Breast epithelium (tissue), 4 donors: Measurements from ENCODE around the gene IL22RA1. TPM values are rescaled to one million over a fixed set of nuclear protein-coding genes. Genes with fewer than 3 reads are reported as not detected.

Experiments
- DNase-seq, 2 donors: peaks; one replicate each; pipeline ENCODE4 v3.0.0-alpha.2; 2019; ENCODE audit warnings: low spot score in 2 of 2
- H3K27ac ChIP-seq, 2 donors: fragments of 200-600 bp; sonication (generic) in 1 of 2; one replicate each; pipeline ENCODE4 v1.5.1; 2016 to 2019; ENCODE audit warnings: mild to moderate bottlenecking in 1 of 2
- H3K27me3 ChIP-seq, 2 donors: fragments of 200-600 bp; sonication (generic) in 1 of 2; one replicate each; pipeline versions ENCODE4 v1.5.1 to v1.6.0; 2017 to 2019; ENCODE audit warnings: control low read depth in 1 of 2, mild to moderate bottlenecking in 1 of 2
- H3K36me3 ChIP-seq: fragments of 200-600 bp; one replicate; pipeline ENCODE4 v1.5.1; 2019
- H3K4me1 ChIP-seq, 2 donors: fragments of 200-600 bp; sonication (generic); one replicate each; pipeline ENCODE4 v1.5.1; 2016 to 2019; ENCODE audit warnings: control low read depth in 1 of 2
- H3K4me3 ChIP-seq, 3 donors: fragments of 200-600 bp; sonication (generic); 1 replicate in 2 of 3; 2 replicates in 1 of 3; pipeline ENCODE4 v1.5.1; 2016 to 2019; ENCODE audit warnings: mild to moderate bottlenecking in 3 of 3, moderate library complexity in 2 of 3
- H3K9me3 ChIP-seq, 2 donors: fragments of 200-600 bp; sonication (generic) in 1 of 2; one replicate each; pipeline ENCODE4 v1.5.1; 2016 to 2019; ENCODE audit warnings: control low read depth in 1 of 2
- CTCF ChIP-seq, 3 donors: fragments of 450-650 bp; IDR thresholded peaks; one replicate each; pipeline ENCODE4 v1.5.1; 2016 to 2017; ENCODE audit warnings: antibody characterized with exemption in 3 of 3, mild to moderate bottlenecking in 3 of 3, moderate library complexity in 3 of 3
- POLR2A ChIP-seq: fragments of 450-650 bp; IDR thresholded peaks from one replicate; pipeline ENCODE4 v1.6.1; 2016; ENCODE audit warnings: antibody characterized with exemption, mild to moderate bottlenecking, moderate library complexity
- POLR2AphosphoS5 ChIP-seq, 3 donors: sonication (generic); formaldehyde crosslinking; IDR thresholded peaks; one replicate each; pipeline ENCODE4 v1.6.1; 2017; ENCODE audit warnings: antibody characterized with exemption in 3 of 3
- intact Hi-C: fragments of 100-400 bp; cut with DNase I; formaldehyde crosslinking; loops from one replicate; pipeline ENCODE4 v1.15.1; 2023; ENCODE audit warnings: low total_unique reads
- total RNA-seq, 3 donors: library from RNA; depleted of rRNA; stranded (reverse); fragments of >200 nt; gene quantifications; one replicate each; pipeline ENCODE4 v1.1.0, GENCODE V29; 2016

IL22RA1 gene
- total RNA-seq, 3 donors from 2014 or later = 0.73 to 0.98 TPM; not detected in 1

GRCh38 chr1:24071941-24072340, 71.0 kb downstream of the IL22RA1 start:
- Histone ChIP-seq H3K4me3 (no peak overlapping the region), H3K36me3 (no peaks in the 10 kb centered on the region), H3K9me3 (no peaks in the 10 kb centered on the region), H3K27ac (no peak overlapping the region), H3K4me1 (no peaks in the 10 kb centered on the region), H3K27me3 (no peaks in the 10 kb centered on the region)
- intact Hi-C loops = no loop called here
- TF ChIP-seq CTCF (IDR thresholded peaks at IDR 0.05) (no peak), POLR2AphosphoS5 (IDR thresholded peaks at IDR 0.05) (no peak), POLR2A (no peak)
- no peak for DNase-seq

- intact Hi-C loops = no loop called here
- no peaks in the 10 kb centered on the region for H3K4me1 ChIP-seq
- no peaks in the 10 kb centered on the region for H3K36me3 ChIP-seq
- no peaks in the 10 kb centered on the region for H3K27me3 ChIP-seq
- TF ChIP-seq CTCF (IDR thresholded peaks at IDR 0.05) (peak; percentile 90 to 92 (median 90)), POLR2A (no peak), POLR2AphosphoS5 (IDR thresholded peaks at IDR 0.05) (peak in 2 of 3 donors; percentile 21 to 32)
- no peak overlapping the region for H3K27ac ChIP-seq
- H3K9me3 ChIP-seq = no peaks in the 10 kb centered on the region
- no peak overlapping the region for H3K4me3 ChIP-seq
- peak; percentile 70 to 75 for DNase-seq
These were observed 72.0 kb downstream of the IL22RA1 start for GRCh38 chr1:24070821-24071393.

- Histone ChIP-seq H3K4me1 (no peaks in the 10 kb centered on the region), H3K27ac (no peak overlapping the region), H3K9me3 (no peaks in the 10 kb centered on the region), H3K36me3 (no peaks in the 10 kb centered on the region), H3K27me3 (no peaks in the 10 kb centered on the region), H3K4me3 (no peak overlapping the region)
- no peak for DNase-seq
- TF ChIP-seq POLR2AphosphoS5 (IDR thresholded peaks at IDR 0.05) (no peak), POLR2A (no peak), CTCF (IDR thresholded peaks at IDR 0.05) (no peak)
- intact Hi-C loops = no loop called here
These were observed 73.1 kb downstream of the IL22RA1 start for GRCh38 chr1:24069817-24070216.

Other genes starting within 250 kb of the IL22RA1 start
- gene CNR2, start 229.8 kb downstream of the IL22RA1 start, total RNA-seq = under 1 TPM in 1 of 3 donors, not detected in 2; under 0.01 TPM
- 100 to 1,000 TPM; 126 to 163 (median 134) TPM for gene PNRC2, start 183.3 kb downstream of the IL22RA1 start, total RNA-seq
- gene SRSF10, start 162.8 kb downstream of the IL22RA1 start, total RNA-seq = 100 to 1,000 TPM in 2 of 3 donors, 10 to 100 TPM in 1; 99.4 to 156 (median 116) TPM
- gene MYOM3, start 31.0 kb downstream of the IL22RA1 start, total RNA-seq = under 1 TPM; 0.32 to 0.98 (median 0.59) TPM
- gene IFNLR1, start 44.1 kb upstream of the IL22RA1 start, total RNA-seq = 10 to 100 TPM in 1 of 3 donors, 1 to 10 TPM in 1, under 1 TPM in 1; under 0.01 to 10.7 (median 3.9) TPM
- gene GRHL3, start 176.2 kb upstream of the IL22RA1 start, total RNA-seq = 1 to 10 TPM in 1 of 3 donors, under 1 TPM in 1, not detected in 1; 0.98 to 4.0 TPM